GM12878 (cell line): ENCODE results near the gene TRERF1. TPM values are rescaled to one million over a fixed set of nuclear protein-coding genes. Genes with fewer than 3 reads are reported as not detected.

Source experiments
- ATAC-seq: fragments of 200-7000 bp; cut with Tn5 transposase; 3 replicates; pipeline ENCODE4 v1.9.1; 2020; ENCODE audit warnings: mild to moderate bottlenecking, moderate library complexity
- BruUV-seq: library from RNA; stranded (reverse); fragments of 400-500 nt; replicated peaks from 2 replicates; lab custom pipeline; 2021; lab: Mats Ljungman, UMichigan
- CTCF ChIA-PET: fragments of 300-600 bp; sonication (Branson Sonifier 250); formaldehyde crosslinking; extraction: SDS; loops from one replicate; lab custom pipeline; 2021; ENCODE audit warnings: inconsistent platforms; lab: Yijun Ruan, JAX
- POLR2A ChIA-PET: fragments of 350-600 bp; formaldehyde crosslinking; extraction: SDS; loops from one replicate; lab custom pipeline; 2021; ENCODE audit warnings: inconsistent platforms; lab: Charles Lee
- RAD21 ChIA-PET: fragments of 300-600 bp; sonication (Branson Sonifier 250); formaldehyde crosslinking; loops from one replicate; lab custom pipeline; 2023; ENCODE audit warnings: antibody characterized with exemption; ENCODE audit not compliant: unreplicated experiment; lab: Charles Lee
- SMC1A ChIA-PET: fragments of 300-600 bp; sonication (Branson Sonifier 250); formaldehyde crosslinking; loops from one replicate; lab custom pipeline; 2023; ENCODE audit not compliant: unreplicated experiment, uncharacterized antibody; lab: Charles Lee
- DNase-seq: peaks from one replicate; pipeline ENCODE4 v3.0.0-alpha.2; 2011; ENCODE audit warnings: low read depth, low spot score
- FAIRE-seq: peaks from 3 replicates; lab custom pipeline; 2011; peaks lifted over from hg19 to GRCh38; lab: Jason Lieb, UNC
- H2AFZ ChIP-seq: 2 replicates; pipeline ENCODE4 v1.6.0; 2011; ENCODE audit warnings: low read depth, low read length, control low read depth; ENCODE audit not compliant: control insufficient read depth
- H3K27ac ChIP-seq: 2 replicates; pipeline ENCODE4 v1.5.1; 2011; ENCODE audit warnings: control low read depth; ENCODE audit not compliant: control insufficient read depth, insufficient read depth
- H3K27me3 ChIP-seq, 2 experiments: replicated peaks in 1 of 2; 2 replicates each; pipeline versions ENCODE4 v1.6.0 to v1.6.1; 2011; ENCODE audit warnings: low read length in 1 of 2; ENCODE audit not compliant: control insufficient read depth in 2 of 2, insufficient read depth in 2 of 2
- H3K36me3 ChIP-seq, 2 experiments: 2 replicates each; pipeline ENCODE4 v1.5.1; 2011; ENCODE audit warnings: low read length in 1 of 2; ENCODE audit not compliant: control insufficient read depth in 2 of 2, insufficient read depth in 2 of 2
- H3K4me1 ChIP-seq: 2 replicates; pipeline ENCODE4 v1.6.1; 2011; ENCODE audit warnings: mild to moderate bottlenecking, low read length, moderate library complexity, mixed read lengths; ENCODE audit not compliant: control insufficient read depth, insufficient read depth
- H3K4me2 ChIP-seq: 2 replicates; pipeline ENCODE4 v1.6.0; 2011; ENCODE audit warnings: control low read depth; ENCODE audit not compliant: control insufficient read depth, insufficient read depth
- H3K4me3 ChIP-seq: fragments of 200-600 bp; sonication (generic); 2 replicates; pipeline ENCODE4 v1.5.1; 2016
- H3K79me2 ChIP-seq: 2 replicates; pipeline ENCODE4 v1.6.0; 2011; ENCODE audit warnings: low read length; ENCODE audit not compliant: control insufficient read depth, insufficient read depth
- H3K9ac ChIP-seq: 2 replicates; pipeline ENCODE4 v1.8.0; 2011; ENCODE audit warnings: low read length, control low read depth, mixed read lengths; ENCODE audit not compliant: control insufficient read depth, insufficient read depth
- H3K9me3 ChIP-seq: replicated peaks from 3 replicates; pipeline ENCODE4 v1.5.1; 2011; ENCODE audit warnings: mild to moderate bottlenecking, low read length; ENCODE audit not compliant: control insufficient read depth, insufficient read depth
- H4K20me1 ChIP-seq: 2 replicates; pipeline ENCODE4 v1.6.0; 2011; ENCODE audit not compliant: control insufficient read depth, insufficient read depth
- EP300 ChIP-seq, 2 experiments: fragments of 150-350 bp in 1 of 2; IDR thresholded peaks; 2 replicates each; pipeline ENCODE4 v1.6.1; 2011 to 2012; ENCODE audit warnings: low read depth in 2 of 2, low read length in 2 of 2, borderline replicate concordance in 1 of 2, improper control_type of control experiment in 1 of 2, inconsistent platforms in 1 of 2; ENCODE audit not compliant: control insufficient read depth in 1 of 2
- IRF3 ChIP-seq: fragments of 450-650 bp; IDR thresholded peaks from 2 replicates; pipeline ENCODE4 v1.6.1; 2014; ENCODE audit warnings: mild to moderate bottlenecking
- MEF2A ChIP-seq: IDR thresholded peaks from 2 replicates; pipeline ENCODE4 v1.6.1; 2011; ENCODE audit warnings: low read depth, mild to moderate bottlenecking, low read length, moderate library complexity; ENCODE audit not compliant: insufficient read depth
- MTA2 ChIP-seq: fragments of 450-650 bp; IDR thresholded peaks from 2 replicates; pipeline ENCODE4 v1.6.1; 2016; ENCODE audit warnings: low read depth, mild to moderate bottlenecking, moderate library complexity
- NKRF ChIP-seq: fragments of 450-650 bp; conservative IDR thresholded peaks from 2 replicates; pipeline ENCODE4 v1.6.1; 2017; ENCODE audit warnings: mild to moderate bottlenecking, moderate library complexity
- RB1 ChIP-seq: fragments of 450-650 bp; formaldehyde crosslinking; IDR thresholded peaks from 2 replicates; pipeline ENCODE4 v1.6.1; 2017; ENCODE audit warnings: mild to moderate bottlenecking, borderline replicate concordance
- SIX5 ChIP-seq: IDR thresholded peaks from 2 replicates; pipeline ENCODE4 v1.6.1; 2011; ENCODE audit warnings: mild to moderate bottlenecking, low read depth, low read length, moderate library complexity; ENCODE audit not compliant: severe bottlenecking
- SMAD5 ChIP-seq: IDR thresholded peaks from 2 replicates; pipeline ENCODE4 v1.6.1; 2016; ENCODE audit warnings: antibody characterized with exemption, low read depth
- STAT3 ChIP-seq: IDR thresholded peaks from 2 replicates; pipeline ENCODE4 v1.6.1; 2011; ENCODE audit warnings: low read depth, low read length, improper control_type of control experiment
- TCF7 ChIP-seq: IDR thresholded peaks from 2 replicates; pipeline ENCODE4 v1.6.1; 2014; ENCODE audit warnings: antibody characterized with exemption, borderline replicate concordance
- WRNIP1 ChIP-seq: IDR thresholded peaks from 2 replicates; pipeline ENCODE4 v1.6.1; 2011; ENCODE audit warnings: low read depth, low read length, improper control_type of control experiment, borderline replicate concordance
- ZBTB40 ChIP-seq: fragments of 450-650 bp; IDR thresholded peaks from 2 replicates; pipeline ENCODE4 v1.6.1; 2016; ENCODE audit warnings: mild to moderate bottlenecking, moderate library complexity, borderline replicate concordance
- WGBS: methylation state at CpG from one replicate; pipeline ENCODE4 v1.1.6; 2016; ENCODE audit warnings: low lambda C conversion rate; ENCODE audit not compliant: insufficient replicate concordance, insufficient coverage; ENCODE audit errors: missing lambda C conversion rate; 5-methylcytosine and 5-hydroxymethylcytosine counted together
- in situ Hi-C: fragments of 300-500 bp; cut with MboI; formaldehyde crosslinking; loops from 9 replicates; pipeline ENCODE4 v1.14.3; 2018; ENCODE audit warnings: mixed read lengths
- intact Hi-C: fragments of 100-400 bp; cut with micrococcal nuclease; formaldehyde crosslinking; loops from one replicate; pipeline ENCODE4 v1.14.2; 2022; ENCODE audit not compliant: unreplicated experiment
- polyA plus RNA-seq, 11 experiments: library from polyadenylated mRNA; depleted of rRNA in 4 of 11; unstranded in 6 of 11; stranded (reverse) in 5 of 11; fragments of >200 nt; fragmentation: Nextera tagmentation in 4 of 11; fragmentation: Illumina TruSeq in 1 of 11; extraction: Ambion mirVana in 4 of 11; extraction: Trizol in 1 of 11; gene quantifications; 1 replicate in 1 of 11; 2 replicates in 10 of 11; pipeline versions ENCODE4 v1.2.1 to v1.2.3, GENCODE V29; 2011 to 2016; ENCODE audit warnings: inconsistent platforms in 2 of 11, missing spikeins in 2 of 11, low read depth in 1 of 11
- total RNA-seq, 4 experiments: library from RNA; depleted of rRNA in 3 of 4; stranded (reverse); fragments of >200 nt in 3 of 4; fragmentation: Illumina TruSeq in 1 of 4; extraction: Trizol in 1 of 4; gene quantifications; 2 replicates each; pipeline versions ENCODE4 v1.2.1 to v1.2.3, GENCODE V29; 2013 to 2021
- TF ChIP-seq, protein P1 (sequence below): IDR thresholded peaks from 2 replicates; pipeline ENCODE4 v1.6.1; 2011; ENCODE audit warnings: low read depth, low read length, improper control_type of control experiment, borderline replicate concordance

The TRERF1 gene
- total and polyA plus RNA-seq, 10 of the 15 experiments (the other 5 are each of a cell fraction or from before 2014, with no cell fraction given): 2.2 to 19.4 (median 7.2) TPM

DNA sequence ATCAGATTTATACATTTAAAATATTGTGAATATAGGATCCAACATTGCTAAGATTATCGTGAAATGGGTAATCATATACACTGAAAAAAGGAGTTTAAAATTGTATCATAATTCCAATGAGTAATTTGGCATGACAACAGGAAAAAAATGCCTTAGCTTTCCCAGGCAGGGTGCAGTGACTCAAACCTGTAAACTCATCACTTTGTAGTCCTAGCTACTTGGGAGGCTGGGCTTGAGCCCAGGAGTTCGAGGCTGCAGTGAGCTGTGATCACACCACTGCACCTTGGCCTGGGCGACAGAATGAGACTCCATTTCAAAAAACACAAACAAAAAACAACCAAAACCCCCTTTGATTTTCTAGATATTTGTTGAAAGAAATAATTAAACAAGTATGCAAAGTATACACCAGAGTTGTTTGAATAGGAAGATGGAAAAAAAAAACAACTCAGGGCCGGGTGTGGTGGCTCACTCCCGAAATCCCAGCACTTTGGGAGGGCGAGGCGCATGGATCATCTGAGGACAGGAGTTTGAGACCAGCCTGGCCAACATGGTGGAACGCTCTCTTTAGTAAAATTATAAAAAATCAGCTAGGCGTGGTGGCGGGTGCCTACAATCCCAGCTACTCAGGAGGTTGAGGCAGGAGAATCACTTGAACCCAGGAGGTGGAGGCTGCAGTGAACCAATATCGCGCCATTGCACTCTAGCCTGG, 98.7 kb downstream of the TRERF1 start:
- Histone ChIP-seq H3K27ac (no peak overlapping the region), H3K4me2 (no peak overlapping the region), H3K36me3 (no peaks in the 10 kb centered on the region), H3K27me3 (no peaks in the 10 kb centered on the region), H2AFZ (no peak overlapping the region), H3K4me3 (no peak overlapping the region), H4K20me1 (no peaks in the 10 kb centered on the region), H3K9ac (no peak overlapping the region), H3K9me3 (no peaks in the 10 kb centered on the region), H3K4me1 (no peaks in the 10 kb centered on the region), H3K79me2 (no peaks in the 10 kb centered on the region)
- no TSS peak for BruUV-seq
- ChIA-PET SMC1A (interaction anchor here (0.7 to 1.4 kb wide), 3 partner anchors 37 to 195 kb away, joined by 4 to 5 read pairs (median 4); no protein-coding TSS in a partner anchor), CTCF (interaction anchor here (0.8 to 1.3 kb wide), 5 partner anchors 12 to 195 kb away, joined by 3 to 4 read pairs (median 3); no protein-coding TSS in a partner anchor), RAD21 (interaction anchor here (0.7 kb wide), 1 partner anchor 72 kb away, joined by 3 read pairs; no protein-coding TSS in a partner anchor), POLR2A (no interaction called here)
- intact Hi-C loops: no loop called here
- over 99% methylated on average over 12 of the region's 12 CpGs for whole genome bisulfite sequencing
- FAIRE-seq (no peak), ATAC-seq (no peak), DNase-seq (no peak)
- in situ Hi-C loops: no loop called here
- no peak for TF ChIP-seq IRF3
- TF ChIP-seq, protein P1, sequence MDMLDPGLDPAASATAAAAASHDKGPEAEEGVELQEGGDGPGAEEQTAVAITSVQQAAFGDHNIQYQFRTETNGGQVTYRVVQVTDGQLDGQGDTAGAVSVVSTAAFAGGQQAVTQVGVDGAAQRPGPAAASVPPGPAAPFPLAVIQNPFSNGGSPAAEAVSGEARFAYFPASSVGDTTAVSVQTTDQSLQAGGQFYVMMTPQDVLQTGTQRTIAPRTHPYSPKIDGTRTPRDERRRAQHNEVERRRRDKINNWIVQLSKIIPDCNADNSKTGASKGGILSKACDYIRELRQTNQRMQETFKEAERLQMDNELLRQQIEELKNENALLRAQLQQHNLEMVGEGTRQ: no peak
- TF ChIP-seq SIX5: no peak
- no peak for TF ChIP-seq EP300 (IDR thresholded peaks at IDR 0.05; ENCODE audit: borderline replicate concordance in 1 of 2, control insufficient read depth in 1 of 2, low read depth in 2 of 2, low read length in 2 of 2)
- TF ChIP-seq ZBTB40: no peak
- TF ChIP-seq MTA2: no peak
- TF ChIP-seq STAT3: no peak
- no peak for TF ChIP-seq TCF7
- no peak for TF ChIP-seq RB1
- no peak for TF ChIP-seq MEF2A
- TF ChIP-seq NKRF: no peak
- no peak for TF ChIP-seq WRNIP1
- no peak for TF ChIP-seq SMAD5
